ENCODE measurements around the gene SLC25A18.

Gene SLC25A18

GRCh38 chr22:17569971-17570511 is 6.7 kb downstream of the SLC25A18 start:
- no peak for DNase-seq (ENCODE audit: low read depth in 4 of 4, low spot score in 1 of 4)

DNA sequence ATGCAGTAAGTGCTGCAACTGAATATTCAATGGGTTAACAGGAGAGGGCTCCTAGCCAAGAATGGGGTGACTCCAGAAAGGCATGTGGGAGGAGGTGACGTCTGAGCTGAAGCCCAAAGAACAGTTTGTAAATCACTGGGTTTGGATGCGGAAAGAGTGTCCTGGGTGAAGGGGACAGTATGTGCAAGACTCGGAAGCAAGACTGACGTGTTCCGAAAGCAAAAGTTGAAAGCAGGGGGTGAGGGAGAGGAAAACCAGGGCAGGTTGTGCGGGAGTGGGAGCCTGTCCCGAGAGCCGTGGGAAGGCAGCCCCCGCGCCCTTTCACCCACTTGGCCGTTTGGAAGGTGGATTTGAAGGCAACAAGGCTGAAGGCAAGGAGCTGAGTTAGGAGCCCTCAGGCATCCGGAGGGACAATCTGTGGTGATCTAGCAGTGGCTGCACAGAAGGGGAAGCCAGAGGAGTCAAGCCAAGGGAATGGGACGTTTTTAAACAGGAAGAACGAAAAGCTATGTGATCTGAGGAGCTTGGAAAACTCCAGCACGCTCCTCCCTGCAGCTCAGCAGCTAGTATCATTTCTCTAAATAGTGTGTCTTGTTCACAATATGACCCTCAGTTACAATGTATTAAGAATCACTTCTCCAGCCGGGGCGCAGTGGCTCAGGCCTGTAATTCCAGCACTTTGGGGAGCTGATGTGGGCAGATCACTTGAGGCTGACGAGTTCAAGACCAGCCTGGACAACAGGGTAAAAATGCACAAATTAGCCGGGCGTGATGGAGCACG is 7.7 kb downstream of the SLC25A18 start:
- no peak for DNase-seq (ENCODE audit: low read depth in 4 of 4, low spot score in 1 of 4)

DNA sequence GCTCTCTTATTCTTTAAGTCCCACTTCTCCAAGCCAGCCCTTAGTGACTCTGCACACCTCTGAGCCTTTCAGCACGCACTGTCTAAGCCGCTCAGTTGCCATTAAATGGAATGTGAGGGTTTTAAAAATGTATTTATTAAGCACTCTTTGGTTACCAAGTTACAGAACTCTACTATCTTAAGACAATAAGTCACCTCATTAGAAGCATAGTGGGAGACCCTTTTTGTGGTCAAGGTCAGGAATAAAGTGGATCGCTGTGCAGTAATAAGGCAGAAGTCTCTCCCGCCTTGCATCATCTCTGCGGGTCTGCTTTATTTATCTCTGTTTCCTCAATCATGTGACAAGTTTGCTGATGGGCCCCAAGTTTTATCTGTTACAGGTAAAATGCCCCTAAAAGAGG is 11.9 kb downstream of the SLC25A18 start:
- no peak for DNase-seq (ENCODE audit: low read depth in 4 of 4, low spot score in 1 of 4)

GRCh38 chr22:17575681-17576080 is 12.4 kb downstream of the SLC25A18 start:
- DNase-seq (ENCODE audit: low read depth in 4 of 4, low spot score in 1 of 4): no peak

DNA sequence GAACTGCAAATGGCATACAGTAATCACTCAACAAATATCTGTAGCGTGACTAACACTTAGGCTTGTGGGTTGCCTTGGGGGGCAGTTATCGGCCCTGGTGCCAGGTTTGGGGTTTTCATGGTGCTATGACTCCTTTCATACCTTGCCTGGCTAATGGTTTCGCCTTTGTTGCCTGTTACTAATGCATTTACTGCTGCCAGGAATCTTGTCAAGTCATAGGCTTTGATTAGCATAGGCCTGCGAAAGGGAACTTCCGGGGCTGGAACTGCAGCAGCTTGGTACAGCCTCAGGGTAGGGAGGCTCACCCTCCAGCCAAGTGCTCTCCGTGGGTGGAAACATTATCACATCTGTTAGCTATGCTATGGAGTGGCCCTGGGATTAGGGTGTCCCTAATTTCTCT is 13.2 kb downstream of the SLC25A18 start:
- DNase-seq (ENCODE audit: low read depth in 4 of 4, low spot score in 1 of 4): no peak

GRCh38 chr22:17578136-17578754 is 14.9 kb downstream of the SLC25A18 start:
- DNase-seq (ENCODE audit: low read depth in 4 of 4, low spot score in 1 of 4): no peak

DNA sequence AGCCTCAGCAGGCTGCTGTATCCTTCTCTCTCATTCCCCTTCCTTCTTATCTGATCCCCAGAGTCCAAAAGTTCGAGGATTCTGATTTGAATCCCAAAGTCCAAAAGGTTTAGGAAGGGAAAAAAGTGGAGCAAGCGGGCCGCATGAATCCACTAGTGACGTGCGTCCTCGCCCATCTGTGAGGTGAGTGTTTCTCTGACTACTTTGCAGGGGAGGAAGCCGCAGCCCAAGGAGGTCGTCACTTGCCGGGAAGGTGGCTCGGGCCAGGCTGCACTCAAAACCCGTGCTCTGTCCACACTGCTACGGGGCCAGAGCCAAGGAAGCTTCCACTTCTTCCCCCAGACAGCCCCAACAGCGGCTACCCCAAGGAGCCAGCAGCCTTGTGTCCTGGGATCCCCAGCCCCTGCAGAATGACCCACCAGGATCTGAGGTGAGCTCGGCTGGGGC is 16.3 kb downstream of the SLC25A18 start:
- DNase-seq (ENCODE audit: low read depth in 4 of 4, low spot score in 1 of 4): no peak

DNA sequence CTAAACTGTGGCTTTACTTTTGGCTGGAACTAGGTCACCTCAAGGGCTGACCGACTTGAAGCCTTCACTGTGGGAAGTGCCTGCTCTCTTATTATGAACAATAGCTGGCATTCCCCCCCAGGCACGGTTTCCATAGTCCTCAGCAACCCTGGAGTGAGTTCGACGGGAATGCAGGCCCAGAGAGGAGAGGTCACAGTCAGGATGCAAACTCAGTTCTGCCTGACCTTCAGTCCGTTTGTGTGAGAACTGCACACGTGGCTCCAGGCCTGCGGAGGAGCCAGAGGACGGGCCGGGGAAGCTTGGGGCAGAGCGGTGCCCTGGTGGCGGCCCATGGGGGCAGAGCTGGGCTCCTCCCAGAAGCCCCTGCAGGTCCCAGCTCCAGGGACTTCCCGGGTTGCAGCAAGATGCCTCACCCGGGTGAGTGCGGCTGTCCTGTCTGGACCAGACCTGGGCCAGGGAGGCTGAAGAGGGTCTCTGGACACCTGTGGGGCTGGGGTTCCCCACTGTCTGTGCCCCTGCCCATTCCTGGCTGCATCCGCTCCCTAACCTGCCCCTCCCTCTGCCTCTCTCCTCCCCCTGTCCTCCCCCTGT is 17.2 kb downstream of the SLC25A18 start:
- DNase-seq (ENCODE audit: low read depth in 4 of 4, low spot score in 1 of 4): no peak

- DNase-seq (ENCODE audit: low read depth in 4 of 4, low spot score in 1 of 4): no peak
Measured at GRCh38 chr22:17581056-17581455, 17.8 kb downstream of the SLC25A18 start.

- DNase-seq (ENCODE audit: low read depth in 4 of 4, low spot score in 1 of 4): no peak
Measured at GRCh38 chr22:17581631-17582030, 18.3 kb downstream of the SLC25A18 start.

DNA sequence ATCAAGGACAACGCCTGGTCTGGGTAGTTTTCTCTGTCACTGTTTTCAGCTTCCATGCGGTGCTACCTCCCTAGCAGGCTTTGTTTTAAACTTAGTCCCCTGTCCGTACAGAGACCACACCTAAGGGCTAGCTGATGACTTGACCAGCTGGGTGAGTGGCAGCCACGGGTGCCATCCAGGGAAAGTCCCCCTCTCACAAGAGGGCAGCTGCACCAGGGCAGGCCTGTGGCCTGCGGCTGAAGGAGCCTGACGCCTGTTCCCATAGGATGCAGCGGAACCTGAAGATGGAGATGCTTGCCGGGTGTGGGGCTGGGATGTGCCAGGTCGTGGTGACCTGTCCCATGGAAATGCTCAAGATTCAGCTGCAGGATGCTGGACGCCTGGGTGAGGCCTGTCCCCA is 19.9 kb downstream of the SLC25A18 start:
- DNase-seq (ENCODE audit: low read depth in 4 of 4, low spot score in 1 of 4): no peak

DNA sequence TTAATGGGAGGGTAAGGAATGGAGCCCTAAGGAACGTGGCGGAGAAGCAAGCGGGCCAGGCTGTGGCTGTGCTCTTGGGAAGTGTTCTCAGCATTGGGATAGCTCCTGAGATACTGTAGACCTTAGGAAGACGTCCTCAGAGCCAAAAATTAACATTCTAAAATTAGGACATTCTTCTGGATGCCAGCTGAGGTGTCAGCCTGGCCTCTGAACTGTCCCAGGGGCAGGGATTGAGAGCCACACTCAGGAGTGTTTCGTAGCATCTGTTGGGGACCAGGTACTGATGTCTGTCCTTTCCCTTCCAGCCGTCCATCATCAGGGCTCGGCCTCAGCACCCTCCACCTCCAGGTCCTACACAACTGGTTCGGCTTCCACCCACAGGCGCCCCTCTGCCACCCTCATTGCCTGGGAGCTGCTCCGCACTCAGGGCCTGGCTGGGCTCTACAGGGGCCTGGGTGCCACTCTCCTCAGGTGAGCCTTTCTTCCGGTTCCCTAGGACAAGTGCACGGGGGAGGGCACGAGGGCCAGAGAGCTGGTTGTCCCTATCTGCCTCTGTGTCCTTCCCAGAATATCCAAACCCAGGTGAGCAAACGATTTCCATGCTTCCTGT is 23.6 kb downstream of the SLC25A18 start:
- DNase-seq (ENCODE audit: low read depth in 4 of 4, low spot score in 1 of 4): no peak

DNA sequence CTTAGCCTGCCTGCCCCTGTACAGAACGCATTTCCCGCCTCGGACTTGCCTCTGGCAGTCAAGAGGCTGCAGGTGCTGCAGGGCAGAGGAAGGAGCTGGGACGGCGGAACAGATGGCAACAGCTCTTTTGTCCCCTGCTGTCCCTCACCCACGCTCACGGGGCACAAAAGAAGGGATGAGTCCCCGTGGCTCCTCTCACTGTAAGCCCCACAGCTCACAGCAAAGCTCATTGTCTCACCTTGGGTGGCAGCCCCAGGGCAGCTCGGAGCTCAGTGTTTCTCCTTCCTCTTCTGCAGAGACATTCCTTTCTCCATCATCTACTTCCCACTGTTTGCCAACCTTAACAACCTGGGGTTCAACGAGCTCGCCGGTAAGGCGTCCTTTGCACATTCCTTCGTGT is 24.3 kb downstream of the SLC25A18 start:
- DNase-seq (ENCODE audit: low read depth in 4 of 4, low spot score in 1 of 4): no peak

- no peak for DNase-seq (ENCODE audit: low read depth in 4 of 4, low spot score in 1 of 4)
Measured at GRCh38 chr22:17588606-17589005, 25.3 kb downstream of the SLC25A18 start.

GRCh38 chr22:17589810-17590375 is 26.6 kb downstream of the SLC25A18 start:
- no peak for DNase-seq (ENCODE audit: low read depth in 4 of 4, low spot score in 1 of 4)

GRCh38 chr22:17590586-17590985 is 27.3 kb downstream of the SLC25A18 start:
- no peak for DNase-seq (ENCODE audit: low read depth in 4 of 4, low spot score in 1 of 4)

- DNase-seq (ENCODE audit: low read depth in 4 of 4, low spot score in 1 of 4): no peak
Measured at GRCh38 chr22:17592201-17592600, 28.9 kb downstream of the SLC25A18 start.

GRCh38 chr22:17596226-17596625 is 32.9 kb downstream of the SLC25A18 start:
- no peak for DNase-seq (ENCODE audit: low read depth in 4 of 4, low spot score in 1 of 4)

DNA sequence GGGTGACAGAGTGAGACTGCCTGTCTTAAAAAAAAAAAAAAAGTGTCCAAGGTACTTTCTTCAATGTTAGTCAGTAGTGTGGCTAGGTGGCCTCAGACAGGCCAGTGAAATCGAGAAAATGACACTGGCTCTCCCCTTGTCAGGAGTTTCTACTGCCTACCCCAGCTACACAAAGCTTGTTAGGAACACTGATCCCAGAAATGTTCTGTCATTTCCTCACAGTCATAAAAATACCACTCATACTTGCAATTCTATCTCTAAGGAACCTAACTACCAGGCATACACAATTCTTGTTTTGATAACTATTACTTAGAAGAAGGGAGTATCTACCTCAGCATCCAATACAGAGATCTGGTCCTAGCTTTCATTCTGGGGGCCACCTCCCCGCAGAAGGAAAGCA is 33.9 kb downstream of the SLC25A18 start:
- DNase-seq (ENCODE audit: low read depth in 4 of 4, low spot score in 1 of 4): no peak

GRCh38 chr22:17598318-17598717 is 35.0 kb downstream of the SLC25A18 start:
- DNase-seq (ENCODE audit: low read depth in 4 of 4, low spot score in 1 of 4): no peak

GRCh38 chr22:17601031-17601430 is 37.7 kb downstream of the SLC25A18 start:
- no peak for DNase-seq (ENCODE audit: low read depth in 4 of 4, low spot score in 1 of 4)

Measured in stimulated activated CD4-positive, alpha-beta T cell treated with anti-CD3 and anti-CD28 coated beads, Interleukin-1b, Interleukin-23, amount 100 ng/mL, for 24 hours (primary cell).